Measurements from ENCODE around the gene PRKCA.

Gene PRKCA

DNA sequence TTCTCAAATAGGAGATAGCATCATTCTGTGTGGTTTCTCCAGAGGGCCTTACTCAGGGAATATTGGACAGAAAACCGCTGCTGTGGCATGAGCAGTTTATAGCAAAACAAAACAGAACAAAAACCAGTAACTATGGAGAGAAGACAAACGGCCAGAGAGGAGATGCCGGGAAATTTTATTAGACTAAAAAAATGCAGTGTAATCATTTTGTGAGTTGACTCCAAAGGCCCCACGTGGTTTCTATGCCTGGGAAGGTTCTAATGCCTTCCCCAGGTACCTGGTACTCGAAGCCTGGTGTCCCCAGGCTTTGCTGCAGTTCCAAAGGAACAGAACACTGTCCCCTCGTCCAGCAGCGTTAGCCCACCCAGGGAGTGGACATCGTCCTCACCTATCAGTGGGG lies 519.6 kb downstream of the PRKCA start:
- TF ChIP-seq, protein P1, sequence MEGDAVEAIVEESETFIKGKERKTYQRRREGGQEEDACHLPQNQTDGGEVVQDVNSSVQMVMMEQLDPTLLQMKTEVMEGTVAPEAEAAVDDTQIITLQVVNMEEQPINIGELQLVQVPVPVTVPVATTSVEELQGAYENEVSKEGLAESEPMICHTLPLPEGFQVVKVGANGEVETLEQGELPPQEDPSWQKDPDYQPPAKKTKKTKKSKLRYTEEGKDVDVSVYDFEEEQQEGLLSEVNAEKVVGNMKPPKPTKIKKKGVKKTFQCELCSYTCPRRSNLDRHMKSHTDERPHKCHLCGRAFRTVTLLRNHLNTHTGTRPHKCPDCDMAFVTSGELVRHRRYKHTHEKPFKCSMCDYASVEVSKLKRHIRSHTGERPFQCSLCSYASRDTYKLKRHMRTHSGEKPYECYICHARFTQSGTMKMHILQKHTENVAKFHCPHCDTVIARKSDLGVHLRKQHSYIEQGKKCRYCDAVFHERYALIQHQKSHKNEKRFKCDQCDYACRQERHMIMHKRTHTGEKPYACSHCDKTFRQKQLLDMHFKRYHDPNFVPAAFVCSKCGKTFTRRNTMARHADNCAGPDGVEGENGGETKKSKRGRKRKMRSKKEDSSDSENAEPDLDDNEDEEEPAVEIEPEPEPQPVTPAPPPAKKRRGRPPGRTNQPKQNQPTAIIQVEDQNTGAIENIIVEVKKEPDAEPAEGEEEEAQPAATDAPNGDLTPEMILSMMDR (IDR thresholded peaks at IDR 0.05; ENCODE audit: low read depth, low read length, missing control alignments) = no peak
- H3K4me3 ChIP-seq (ENCODE audit: low read depth, low read length) = no peak overlapping the region
- no peak for DNase-seq (ENCODE audit: low read depth)

DNA sequence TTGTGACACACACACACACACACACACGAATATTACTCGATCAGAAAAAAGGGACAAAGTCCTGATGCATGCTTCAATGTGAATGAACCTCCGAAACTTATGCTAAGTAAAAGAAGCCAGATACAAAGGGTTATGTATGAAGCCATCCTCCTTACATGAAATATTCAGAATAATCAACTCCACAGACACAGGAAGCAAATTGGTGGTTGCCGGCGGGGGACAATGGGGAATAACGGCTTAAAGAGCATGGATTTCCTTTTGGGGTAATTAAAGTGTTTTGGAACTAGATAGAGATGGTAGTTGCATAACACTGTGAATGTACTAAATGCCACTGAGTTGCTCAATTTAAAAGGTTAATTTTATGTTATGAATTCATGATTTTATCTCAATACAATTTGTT lies 524.4 kb downstream of the PRKCA start:
- DNase-seq (ENCODE audit: low read depth) = no peak
- TF ChIP-seq, protein P1 (IDR thresholded peaks at IDR 0.05; ENCODE audit: low read depth, low read length, missing control alignments) = no peak
- H3K4me3 ChIP-seq (ENCODE audit: low read depth, low read length) = no peak overlapping the region

DNA sequence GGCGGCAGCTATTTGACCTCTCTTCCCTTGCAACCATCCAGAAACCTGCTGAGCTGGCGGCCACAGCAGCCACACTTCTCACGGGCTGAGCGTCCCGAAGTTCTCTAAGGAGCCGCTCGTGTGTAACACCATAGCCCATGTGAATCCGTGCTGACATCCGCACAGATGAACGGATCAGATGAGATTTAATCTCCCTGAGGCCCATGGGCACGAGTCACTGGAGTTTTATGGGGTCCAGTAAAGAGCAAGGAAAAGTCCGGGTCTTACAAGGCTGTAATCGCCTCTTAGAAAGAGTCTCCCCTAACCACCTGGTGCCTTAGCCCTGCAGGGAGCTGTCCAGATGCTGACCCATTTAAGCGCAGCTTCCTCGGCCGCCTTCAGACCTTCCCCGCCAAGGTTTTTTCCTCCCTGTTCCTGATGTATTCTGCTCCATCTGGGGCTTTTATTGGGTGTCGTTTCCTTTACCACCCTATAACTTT lies 527.0 kb downstream of the PRKCA start:
- TF ChIP-seq, protein P1 (IDR thresholded peaks at IDR 0.05; ENCODE audit: low read depth, low read length, missing control alignments) = no peak
- no peak overlapping the region for H3K4me3 ChIP-seq (ENCODE audit: low read depth, low read length)
- no peak for DNase-seq (ENCODE audit: low read depth)

DNA sequence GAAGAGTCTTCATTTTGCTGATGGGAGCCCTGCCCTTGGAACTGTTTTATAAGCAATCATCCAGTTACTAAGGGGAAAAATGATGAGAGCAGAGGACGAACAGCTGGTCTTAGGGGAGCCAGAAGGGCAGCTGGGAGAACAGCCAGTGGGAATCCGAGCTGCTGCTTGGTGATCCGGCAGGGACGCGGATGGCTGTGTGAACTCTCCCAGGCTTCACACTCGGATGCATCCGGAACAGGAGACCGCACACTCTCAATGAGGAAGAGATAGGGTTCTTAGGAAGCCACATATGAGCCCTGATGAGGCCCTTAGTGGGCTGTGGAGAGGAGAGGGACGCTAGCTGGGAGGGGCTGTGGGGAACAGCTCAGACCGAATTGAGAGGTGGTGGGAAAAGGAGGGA lies 527.5 kb downstream of the PRKCA start:
- no peak for DNase-seq (ENCODE audit: low read depth)
- TF ChIP-seq, protein P1 (IDR thresholded peaks at IDR 0.05; ENCODE audit: low read depth, low read length, missing control alignments) = no peak
- H3K4me3 ChIP-seq (ENCODE audit: low read depth, low read length) = no peak overlapping the region

DNA sequence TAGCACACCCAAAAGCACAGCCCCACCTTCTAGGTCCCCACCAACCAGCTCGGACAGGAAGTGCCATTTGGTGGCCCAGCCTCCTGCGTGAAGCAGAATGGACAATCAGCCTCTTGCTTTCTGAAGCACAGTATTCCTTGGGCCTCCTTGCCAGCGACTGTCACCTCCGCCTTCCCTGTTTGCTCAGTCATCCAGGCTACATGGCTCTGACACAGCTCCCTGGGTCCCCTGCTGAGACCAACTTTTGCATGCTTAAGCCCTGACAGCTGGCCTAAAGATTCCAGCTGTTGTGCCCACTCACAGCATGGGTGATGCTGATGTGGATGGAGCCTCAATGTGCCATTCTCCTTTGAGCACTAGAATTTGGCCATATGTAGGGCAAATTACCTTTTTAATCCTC lies 528.0 kb downstream of the PRKCA start:
- no peak for DNase-seq (ENCODE audit: low read depth)
- no peak overlapping the region for H3K4me3 ChIP-seq (ENCODE audit: low read depth, low read length)
- TF ChIP-seq, protein P1 (IDR thresholded peaks at IDR 0.05; ENCODE audit: low read depth, low read length, missing control alignments) = no peak

DNA sequence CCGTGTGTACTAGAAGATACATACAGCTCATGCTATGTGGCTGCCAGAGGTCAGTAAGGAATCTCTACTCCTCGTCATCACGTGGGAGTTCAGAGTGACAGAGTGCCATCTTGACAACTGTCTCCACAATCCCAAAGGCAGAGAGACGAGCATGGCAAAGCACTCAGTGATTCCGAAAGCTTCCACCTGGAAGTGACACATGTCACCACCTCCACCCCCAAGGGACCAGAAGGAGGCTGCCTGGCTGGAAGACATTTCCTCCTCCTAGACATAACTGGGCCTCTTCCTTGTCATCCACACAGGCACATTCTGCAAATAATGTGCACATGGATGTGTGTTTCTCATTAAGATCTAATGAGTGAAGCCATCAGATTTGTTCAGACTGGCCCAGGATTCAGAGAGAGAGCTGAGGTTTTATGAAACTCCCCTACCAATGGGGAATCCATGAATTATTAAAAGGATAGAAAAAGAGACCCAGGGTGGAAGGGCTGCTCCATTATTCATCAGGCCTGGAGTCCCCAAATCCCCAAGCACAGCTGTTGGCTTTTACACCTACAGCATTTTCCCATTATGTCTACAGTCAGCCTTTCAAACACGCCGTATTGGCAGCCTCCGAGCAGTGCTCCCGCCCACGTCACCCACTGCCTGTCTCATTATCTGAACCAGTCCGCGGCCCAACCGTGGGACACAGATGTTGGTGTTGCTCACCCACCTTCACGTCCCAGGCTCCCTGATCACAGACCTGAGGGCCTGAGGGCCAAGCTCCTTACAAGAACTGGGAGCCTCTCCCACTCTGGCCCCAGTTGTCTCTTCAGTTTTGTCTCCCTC lies 529.2 kb downstream of the PRKCA start:
- TF ChIP-seq, protein P1 (IDR thresholded peaks at IDR 0.05; ENCODE audit: low read depth, low read length, missing control alignments) = no peak
- no peak overlapping the region for H3K4me3 ChIP-seq (ENCODE audit: low read depth, low read length)
- DNase-seq (ENCODE audit: low read depth) = no peak

DNA sequence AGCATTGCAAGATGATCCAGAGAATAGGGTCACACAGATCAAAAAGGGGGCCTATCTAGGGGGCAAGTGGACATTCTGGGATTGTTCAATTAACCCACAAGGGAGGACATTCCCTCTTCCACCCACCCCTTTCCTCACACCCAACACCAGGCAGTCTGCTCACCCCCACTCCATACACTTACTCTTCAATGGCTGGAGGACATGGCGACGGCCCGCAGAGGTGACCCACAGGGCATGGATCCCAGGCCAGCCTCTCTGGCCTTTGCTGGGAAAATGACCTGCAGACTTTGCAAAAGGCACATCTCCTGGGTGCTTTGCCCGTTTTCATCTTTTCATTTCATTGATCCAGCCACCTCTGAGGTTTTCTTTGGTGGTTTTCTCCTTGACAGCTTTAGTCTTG lies 530.8 kb downstream of the PRKCA start:
- no peak overlapping the region for H3K4me3 ChIP-seq (ENCODE audit: low read depth, low read length)
- TF ChIP-seq, protein P1 (IDR thresholded peaks at IDR 0.05; ENCODE audit: low read depth, low read length, missing control alignments) = no peak

More for the DNA sequence above, 530.8 kb downstream of the PRKCA start:
- DNase-seq (ENCODE audit: low read depth) = no peak

Data from GM12864 (cell line).